ENCODE results near the gene RHBDL2.
A peak's percentile ranks its signal among the peaks of the same experiment; 100 is the strongest.

The RHBDL2 gene

GRCh38 chr1:38938722-38939260 lies 2.8 kb downstream of the RHBDL2 start:
- Histone ChIP-seq H3K9ac (no peak overlapping the region), H3K27me3 (no peaks in the 10 kb centered on the region), H3K4me1 (no peaks in the 10 kb centered on the region), H3K36me3 (no peaks in the 10 kb centered on the region), H3K27ac (no peak overlapping the region), H3K4me2 (no peak overlapping the region), H3K4me3 (no peak overlapping the region), H4K20me1 (no peaks in the 10 kb centered on the region), H3K9me3 (no peaks in the 10 kb centered on the region)
- no peak for TF ChIP-seq Cebpa-rat (IDR thresholded peaks at IDR 0.05)

GRCh38 chr1:38932571-38932970 lies 9.1 kb downstream of the RHBDL2 start:
- Histone ChIP-seq H3K9ac (no peak overlapping the region), H3K27ac (no peak overlapping the region), H3K4me2 (no peak overlapping the region), H3K36me3 (no peaks in the 10 kb centered on the region), H4K20me1 (no peaks in the 10 kb centered on the region), H3K4me1 (peaks cover 36% of the 10 kb centered on the region), H3K4me3 (no peak overlapping the region), H3K27me3 (no peaks in the 10 kb centered on the region), H3K9me3 (no peaks in the 10 kb centered on the region)
- no peak for TF ChIP-seq Cebpa-rat (IDR thresholded peaks at IDR 0.05)

GRCh38 chr1:38929476-38929875 lies 12.2 kb downstream of the RHBDL2 start:
- TF ChIP-seq Cebpa-rat (IDR thresholded peaks at IDR 0.05) = no peak
- Histone ChIP-seq H3K4me2 (peak overlapping the region; percentile 30), H3K9ac (no peak overlapping the region), H3K9me3 (no peaks in the 10 kb centered on the region), H3K27me3 (no peaks in the 10 kb centered on the region), H4K20me1 (no peaks in the 10 kb centered on the region), H3K27ac (no peak overlapping the region), H3K36me3 (no peaks in the 10 kb centered on the region), H3K4me1 (peaks cover 36% of the 10 kb centered on the region), H3K4me3 (no peak overlapping the region)

- Histone ChIP-seq H3K36me3 (no peaks in the 10 kb centered on the region), H3K9me3 (no peaks in the 10 kb centered on the region), H3K27me3 (no peaks in the 10 kb centered on the region), H3K9ac (no peak overlapping the region), H3K4me2 (peak overlapping the region; percentile 30), H3K4me1 (peaks cover 36% of the 10 kb centered on the region), H3K4me3 (no peak overlapping the region), H4K20me1 (no peaks in the 10 kb centered on the region), H3K27ac (no peak overlapping the region)
- TF ChIP-seq Cebpa-rat (IDR thresholded peaks at IDR 0.05) = no peak
Measured at GRCh38 chr1:38929054-38929453, 12.6 kb downstream of the RHBDL2 start.

- no peak overlapping the region for H3K4me3 ChIP-seq
- no peaks in the 10 kb centered on the region for H4K20me1 ChIP-seq
- no peaks in the 10 kb centered on the region for H3K27me3 ChIP-seq
- no peaks in the 10 kb centered on the region for H3K9me3 ChIP-seq
- no peak overlapping the region for H3K4me2 ChIP-seq
- no peak for TF ChIP-seq Cebpa-rat (IDR thresholded peaks at IDR 0.05)
- H3K36me3 ChIP-seq = no peaks in the 10 kb centered on the region
- H3K27ac ChIP-seq = no peak overlapping the region
- H3K4me1 ChIP-seq = peaks cover 23% of the 10 kb centered on the region
- H3K9ac ChIP-seq = no peak overlapping the region
Measured at GRCh38 chr1:38926091-38926490, 15.5 kb downstream of the RHBDL2 start.

- Histone ChIP-seq H3K4me3 (no peak overlapping the region), H3K9me3 (no peaks in the 10 kb centered on the region), H3K27ac (no peak overlapping the region), H3K36me3 (no peaks in the 10 kb centered on the region), H3K4me1 (peaks cover 16% of the 10 kb centered on the region), H3K9ac (no peak overlapping the region), H3K4me2 (no peak overlapping the region), H4K20me1 (no peaks in the 10 kb centered on the region), H3K27me3 (no peaks in the 10 kb centered on the region)
- TF ChIP-seq Cebpa-rat (IDR thresholded peaks at IDR 0.05) = no peak
Measured at GRCh38 chr1:38925391-38925790, 16.2 kb downstream of the RHBDL2 start.

GRCh38 chr1:38923607-38924006 lies 18.0 kb downstream of the RHBDL2 start:
- H3K27ac ChIP-seq = no peak overlapping the region
- H3K9me3 ChIP-seq = no peaks in the 10 kb centered on the region
- H4K20me1 ChIP-seq = no peaks in the 10 kb centered on the region
- no peak overlapping the region for H3K4me2 ChIP-seq
- H3K9ac ChIP-seq = no peak overlapping the region
- H3K27me3 ChIP-seq = no peaks in the 10 kb centered on the region
- H3K36me3 ChIP-seq = no peaks in the 10 kb centered on the region
- no peak overlapping the region for H3K4me3 ChIP-seq
- no peak for TF ChIP-seq Cebpa-rat (IDR thresholded peaks at IDR 0.05)
- 0 out of 2 replicates have a peak, but pooled peaks cover under 1% of the 10 kb centered on the region for H3K4me1 ChIP-seq

GRCh38 chr1:38919130-38919529 lies 22.5 kb downstream of the RHBDL2 start:
- H3K27ac ChIP-seq = no peak overlapping the region
- no peak overlapping the region for H3K9ac ChIP-seq
- H3K9me3 ChIP-seq = no peaks in the 10 kb centered on the region
- no peaks in the 10 kb centered on the region for H3K27me3 ChIP-seq
- no peaks in the 10 kb centered on the region for H3K36me3 ChIP-seq
- peaks cover 7% of the 10 kb centered on the region; the same call in 1 of the 2 replicates for H3K4me1 ChIP-seq
- H3K4me3 ChIP-seq = no peak overlapping the region
- H4K20me1 ChIP-seq = no peaks in the 10 kb centered on the region
- H3K4me2 ChIP-seq = no peak overlapping the region
- TF ChIP-seq Cebpa-rat (IDR thresholded peaks at IDR 0.05) = no peak

- Histone ChIP-seq H4K20me1 (no peaks in the 10 kb centered on the region), H3K27me3 (no peaks in the 10 kb centered on the region), H3K4me3 (no peak overlapping the region), H3K36me3 (no peaks in the 10 kb centered on the region), H3K4me1 (peaks cover 7% of the 10 kb centered on the region; the same call in 1 of the 2 replicates), H3K4me2 (no peak overlapping the region), H3K9ac (no peak overlapping the region), H3K9me3 (no peaks in the 10 kb centered on the region), H3K27ac (no peak overlapping the region)
- TF ChIP-seq Cebpa-rat (IDR thresholded peaks at IDR 0.05) = no peak
Measured at GRCh38 chr1:38918568-38918967, 23.1 kb downstream of the RHBDL2 start.

GRCh38 chr1:38917772-38918171 lies 23.9 kb downstream of the RHBDL2 start:
- H3K9me3 ChIP-seq = no peaks in the 10 kb centered on the region
- H3K36me3 ChIP-seq = no peaks in the 10 kb centered on the region
- H3K27ac ChIP-seq = no peak overlapping the region
- no peak overlapping the region for H3K9ac ChIP-seq
- no peaks in the 10 kb centered on the region for H3K27me3 ChIP-seq
- H3K4me2 ChIP-seq = no peak overlapping the region
- no peak for TF ChIP-seq Cebpa-rat (IDR thresholded peaks at IDR 0.05)
- no peak overlapping the region for H3K4me3 ChIP-seq
- no peaks in the 10 kb centered on the region for H4K20me1 ChIP-seq
- peaks cover 7% of the 10 kb centered on the region; the same call in 1 of the 2 replicates for H3K4me1 ChIP-seq

GRCh38 chr1:38917337-38917736 lies 24.3 kb downstream of the RHBDL2 start:
- Histone ChIP-seq H3K4me1 (peaks cover 7% of the 10 kb centered on the region; the same call in 1 of the 2 replicates), H3K9ac (no peak overlapping the region), H3K27ac (no peak overlapping the region), H3K9me3 (no peaks in the 10 kb centered on the region), H3K27me3 (no peaks in the 10 kb centered on the region), H3K4me3 (no peak overlapping the region), H3K4me2 (no peak overlapping the region), H3K36me3 (no peaks in the 10 kb centered on the region), H4K20me1 (no peaks in the 10 kb centered on the region)
- TF ChIP-seq Cebpa-rat (IDR thresholded peaks at IDR 0.05) = no peak

Measured in BLaER1 (cell line).